Vagina (tissue), 2 donors: ENCODE data around the gene SUPT3H. TPM values are rescaled to one million over a fixed set of nuclear protein-coding genes. Genes with fewer than 3 reads are reported as not detected.
"Not testable (repeated sequence)": the region's sequence is repeated elsewhere in the genome, so short reads cannot be mapped to it uniquely, and the experiment has no call there.

Experiments used
- DNase-seq, 2 donors: peaks; one replicate each; pipeline ENCODE4 v3.0.0-alpha.2; 2017; ENCODE audit errors: extremely low spot score in 2 of 2
- H3K27ac ChIP-seq: fragments of 200-600 bp; sonication (generic); one replicate; pipeline ENCODE4 v1.5.1; 2019
- H3K27me3 ChIP-seq: fragments of 200-600 bp; sonication (generic); one replicate; pipeline ENCODE4 v1.5.1; 2019
- H3K36me3 ChIP-seq, 2 donors: fragments of 200-600 bp; sonication (generic); one replicate each; pipeline ENCODE4 v1.5.1; 2017 to 2019
- H3K4me1 ChIP-seq: fragments of 200-600 bp; sonication (generic); one replicate; pipeline ENCODE4 v1.5.1; 2019
- H3K4me3 ChIP-seq, 2 donors: fragments of 200-600 bp; sonication (generic); 1 replicate in 1 of 2; 2 replicates in 1 of 2; pipeline ENCODE4 v1.5.1; 2016 to 2019
- H3K9me3 ChIP-seq: fragments of 200-600 bp; sonication (generic); one replicate; pipeline ENCODE4 v1.5.1; 2019
- POLR2A ChIP-seq, 2 donors: fragments of 450-650 bp; IDR thresholded peaks; one replicate each; pipeline ENCODE4 v1.6.1; 2017; ENCODE audit warnings: antibody characterized with exemption in 2 of 2, mild to moderate bottlenecking in 2 of 2, moderate library complexity in 2 of 2
- POLR2AphosphoS5 ChIP-seq, 2 donors: sonication (generic); formaldehyde crosslinking; IDR thresholded peaks; one replicate each; pipeline ENCODE4 v1.9.0; 2017; ENCODE audit warnings: antibody characterized with exemption in 2 of 2, mild to moderate bottlenecking in 2 of 2, low read depth in 1 of 2; ENCODE audit not compliant: insufficient read depth in 1 of 2
- intact Hi-C: fragments of 100-400 bp; cut with DNase I; formaldehyde crosslinking; loops from one replicate; pipeline ENCODE4 v1.15.1; 2023
- total RNA-seq: library from RNA; depleted of rRNA; stranded (reverse); fragments of >200 nt; gene quantifications from one replicate; pipeline ENCODE4 v1.2.3, GENCODE V29; 2016
- TF ChIP-seq, protein P1 (sequence below), 3 experiments: fragments of 450-650 bp in 2 of 3; fragments of 200-600 bp in 1 of 3; sonication (generic) in 1 of 3; IDR thresholded peaks; one replicate each; pipeline ENCODE4 v1.5.1; 2017 to 2019; ENCODE audit warnings: antibody characterized with exemption in 3 of 3, mild to moderate bottlenecking in 2 of 3, moderate library complexity in 2 of 3

Gene SUPT3H
- total RNA-seq, 1 donor from 2014 or later: 4.2 TPM

DNA sequence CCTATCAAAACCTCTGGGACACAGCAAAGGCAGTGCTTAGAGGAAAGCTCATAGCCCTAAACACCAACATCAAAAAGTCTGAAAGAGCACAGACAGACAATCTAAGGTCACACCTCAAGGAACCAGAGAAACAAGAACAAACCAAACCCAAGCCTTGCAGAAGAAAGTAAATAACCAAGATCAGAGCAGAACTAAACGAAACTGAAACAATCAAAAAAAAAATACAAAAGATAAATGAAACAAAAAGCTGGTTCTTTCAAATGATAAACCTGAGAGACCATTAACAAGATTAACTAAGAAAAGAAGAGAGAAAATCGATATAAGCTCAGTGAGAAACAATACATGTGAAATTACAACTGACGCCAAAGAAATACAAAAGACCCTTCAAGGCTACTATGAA, 84.4 kb downstream of the SUPT3H start:
- Histone ChIP-seq H3K36me3 (no peaks in the 10 kb centered on the region), H3K27ac (no peak overlapping the region), H3K4me3 (no peak overlapping the region), H3K27me3 (no peaks in the 10 kb centered on the region), H3K4me1 (no peaks in the 10 kb centered on the region), H3K9me3 (peaks cover 4% of the 10 kb centered on the region)
- no peak for DNase-seq
- intact Hi-C loops: no loop called here
- TF ChIP-seq, protein P1, sequence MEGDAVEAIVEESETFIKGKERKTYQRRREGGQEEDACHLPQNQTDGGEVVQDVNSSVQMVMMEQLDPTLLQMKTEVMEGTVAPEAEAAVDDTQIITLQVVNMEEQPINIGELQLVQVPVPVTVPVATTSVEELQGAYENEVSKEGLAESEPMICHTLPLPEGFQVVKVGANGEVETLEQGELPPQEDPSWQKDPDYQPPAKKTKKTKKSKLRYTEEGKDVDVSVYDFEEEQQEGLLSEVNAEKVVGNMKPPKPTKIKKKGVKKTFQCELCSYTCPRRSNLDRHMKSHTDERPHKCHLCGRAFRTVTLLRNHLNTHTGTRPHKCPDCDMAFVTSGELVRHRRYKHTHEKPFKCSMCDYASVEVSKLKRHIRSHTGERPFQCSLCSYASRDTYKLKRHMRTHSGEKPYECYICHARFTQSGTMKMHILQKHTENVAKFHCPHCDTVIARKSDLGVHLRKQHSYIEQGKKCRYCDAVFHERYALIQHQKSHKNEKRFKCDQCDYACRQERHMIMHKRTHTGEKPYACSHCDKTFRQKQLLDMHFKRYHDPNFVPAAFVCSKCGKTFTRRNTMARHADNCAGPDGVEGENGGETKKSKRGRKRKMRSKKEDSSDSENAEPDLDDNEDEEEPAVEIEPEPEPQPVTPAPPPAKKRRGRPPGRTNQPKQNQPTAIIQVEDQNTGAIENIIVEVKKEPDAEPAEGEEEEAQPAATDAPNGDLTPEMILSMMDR (IDR thresholded peaks at IDR 0.05): no peak
- TF ChIP-seq POLR2AphosphoS5 (IDR thresholded peaks at IDR 0.05; ENCODE audit: insufficient read depth in 1 of 2, low read depth in 1 of 2): no peak
- no peak for TF ChIP-seq POLR2A (IDR thresholded peaks at IDR 0.05)

DNA sequence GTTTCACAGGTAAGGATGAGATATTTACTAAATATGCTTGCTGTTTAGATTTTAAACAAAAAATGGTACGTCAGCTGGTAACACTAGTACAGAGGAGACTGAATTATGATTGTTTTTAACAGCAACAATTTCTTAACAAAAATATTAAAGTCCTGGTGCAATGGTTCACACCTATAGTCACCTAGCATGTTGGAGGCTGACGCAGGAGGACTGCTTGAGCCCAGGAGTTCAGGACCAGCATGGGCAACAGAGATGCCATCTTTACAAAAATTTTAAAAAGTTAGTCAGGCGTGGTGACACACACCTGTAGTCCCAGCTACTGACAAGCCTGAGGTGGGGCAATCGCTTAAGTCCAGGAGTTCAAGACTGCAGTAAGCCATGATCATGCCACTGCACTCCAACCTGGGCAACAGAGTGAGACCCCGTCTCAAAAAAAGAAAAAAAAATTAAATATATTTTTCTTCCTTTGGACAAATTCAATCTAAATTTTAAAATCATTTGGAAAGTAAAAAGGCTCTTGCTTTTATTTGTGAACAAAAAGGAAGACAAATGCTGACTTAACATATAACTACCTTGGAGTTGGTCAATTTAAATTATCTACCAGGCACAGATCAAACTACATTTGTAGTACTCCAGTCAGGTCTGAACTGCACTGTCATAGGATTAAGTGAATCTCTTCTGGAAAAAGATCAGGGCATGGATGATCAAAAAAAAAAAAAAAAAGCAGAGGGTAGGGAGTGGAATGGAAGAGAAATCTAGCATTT, 87.8 kb downstream of the SUPT3H start:
- intact Hi-C loops: no loop called here
- Histone ChIP-seq H3K4me1 (no peaks in the 10 kb centered on the region), H3K27ac (no peak overlapping the region), H3K9me3 (peaks cover 4% of the 10 kb centered on the region), H3K36me3 (no peaks in the 10 kb centered on the region), H3K4me3 (no peak overlapping the region), H3K27me3 (no peaks in the 10 kb centered on the region)
- DNase-seq: no peak
- TF ChIP-seq, protein P1 (IDR thresholded peaks at IDR 0.05): no peak
- no peak for TF ChIP-seq POLR2A (IDR thresholded peaks at IDR 0.05)
- TF ChIP-seq POLR2AphosphoS5 (IDR thresholded peaks at IDR 0.05; ENCODE audit: insufficient read depth in 1 of 2, low read depth in 1 of 2): no peak

DNA sequence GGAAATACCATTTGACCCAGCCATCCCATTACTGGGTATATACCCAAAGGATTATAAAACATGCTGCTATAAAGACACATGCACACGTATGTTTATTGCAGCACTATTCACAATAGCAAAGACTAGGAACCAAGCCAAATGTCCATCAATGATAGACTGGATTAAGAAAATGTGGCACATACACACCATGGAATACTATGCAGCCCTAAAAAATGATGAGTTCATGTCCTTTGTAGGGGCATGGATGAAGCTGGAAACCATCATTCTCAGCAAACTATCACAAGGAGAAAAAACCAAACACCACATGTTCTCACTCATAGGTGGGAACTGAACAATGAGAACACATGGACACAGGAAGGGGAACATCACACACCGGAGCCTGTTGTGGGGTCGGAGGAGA, 91.0 kb downstream of the SUPT3H start:
- DNase-seq, H3K4me3 ChIP-seq, intact Hi-C loops, H3K27me3 ChIP-seq, H3K4me1 ChIP-seq, H3K27ac ChIP-seq, H3K36me3 ChIP-seq, H3K9me3 ChIP-seq: not testable (repeated sequence)

DNA sequence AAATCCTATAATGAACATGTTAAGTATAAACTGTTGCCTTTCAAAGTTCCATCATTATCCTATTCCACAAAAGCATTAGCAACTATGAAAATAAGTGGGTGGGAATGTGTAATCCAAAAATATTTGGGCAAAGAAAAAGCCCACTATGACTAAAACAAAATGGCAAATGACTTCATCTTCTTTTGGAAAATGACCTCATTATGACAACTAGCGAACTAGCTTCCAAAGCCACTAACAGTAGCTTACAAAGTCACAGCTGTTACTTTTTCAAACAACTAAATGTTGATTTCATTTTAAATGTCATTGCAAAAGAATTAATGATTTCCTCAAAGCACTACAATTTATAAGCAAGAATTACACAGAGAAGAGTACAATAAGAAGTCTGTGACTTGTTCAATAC, 99.4 kb downstream of the SUPT3H start:
- TF ChIP-seq, protein P1 (IDR thresholded peaks at IDR 0.05): no peak
- no peak for TF ChIP-seq POLR2A (IDR thresholded peaks at IDR 0.05)
- TF ChIP-seq POLR2AphosphoS5 (IDR thresholded peaks at IDR 0.05; ENCODE audit: insufficient read depth in 1 of 2, low read depth in 1 of 2): no peak
- no peaks in the 10 kb centered on the region for H3K4me1 ChIP-seq

DNA sequence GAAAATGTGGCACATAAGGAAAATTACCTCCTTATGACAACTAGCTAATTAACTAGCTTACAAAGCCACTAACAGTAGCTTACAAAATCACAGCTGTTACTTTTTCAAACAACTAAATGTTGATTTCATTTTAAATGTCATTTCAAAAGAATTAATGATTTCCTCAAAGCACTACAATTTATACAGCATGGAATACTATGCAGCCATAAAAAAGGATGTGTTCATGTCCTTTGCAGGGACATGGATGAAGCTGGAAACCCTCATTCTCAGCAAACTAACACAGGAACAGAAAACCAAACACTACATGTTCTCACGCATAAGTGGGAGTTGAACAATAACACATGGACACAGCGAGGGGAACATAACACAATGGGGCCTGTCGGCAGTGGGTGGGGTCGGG, 100.0 kb downstream of the SUPT3H start:
- H3K4me1 ChIP-seq, H3K27ac ChIP-seq, H3K4me3 ChIP-seq, intact Hi-C loops, DNase-seq, H3K9me3 ChIP-seq, H3K27me3 ChIP-seq, H3K36me3 ChIP-seq: not testable (repeated sequence)

More for the DNA sequence above, 99.4 kb downstream of the SUPT3H start:
- no peaks in the 10 kb centered on the region for H3K27me3 ChIP-seq
- no peak for DNase-seq
- no peaks in the 10 kb centered on the region for H3K36me3 ChIP-seq
- H3K9me3 ChIP-seq: no peaks in the 10 kb centered on the region
- no peak overlapping the region for H3K27ac ChIP-seq
- H3K4me3 ChIP-seq: no peak overlapping the region
- intact Hi-C loops: no loop called here

DNA sequence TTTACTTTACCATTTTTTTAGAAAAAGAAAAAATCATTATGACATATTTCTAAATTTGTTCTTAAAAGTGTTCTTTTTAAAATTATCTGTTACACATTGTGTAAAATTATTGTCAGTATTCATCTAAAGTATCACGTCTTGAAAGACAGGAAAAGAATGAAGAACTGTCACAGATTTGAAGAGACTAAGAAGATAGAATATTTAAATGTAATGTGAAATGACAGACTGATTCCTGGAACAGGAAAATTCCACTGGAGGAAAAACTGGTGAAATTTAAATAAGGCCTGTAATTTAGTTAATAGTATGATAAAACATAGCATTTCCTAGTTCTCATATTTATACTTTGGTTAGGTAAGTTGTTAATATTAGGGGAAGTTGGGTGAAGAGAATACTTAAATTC, 102.4 kb downstream of the SUPT3H start:
- H3K4me1 ChIP-seq: no peaks in the 10 kb centered on the region
- TF ChIP-seq POLR2A (IDR thresholded peaks at IDR 0.05) (no peak), POLR2AphosphoS5 (IDR thresholded peaks at IDR 0.05; ENCODE audit: insufficient read depth in 1 of 2, low read depth in 1 of 2) (no peak)
- TF ChIP-seq, protein P1 (IDR thresholded peaks at IDR 0.05): no peak
- no peaks in the 10 kb centered on the region for H3K27me3 ChIP-seq
- H3K27ac ChIP-seq: no peak overlapping the region
- H3K4me3 ChIP-seq: no peak overlapping the region
- intact Hi-C loops: no loop called here
- DNase-seq: no peak
- H3K9me3 ChIP-seq: no peaks in the 10 kb centered on the region
- H3K36me3 ChIP-seq: no peaks in the 10 kb centered on the region
